Right lobe of liver (tissue), 4 donors: Measurements from ENCODE around the gene SSUH2.

Experiments used
- CTCF ChIP-seq, 4 donors: fragments of 200-600 bp in 3 of 4; fragments of 450-650 bp in 1 of 4; IDR thresholded peaks; one replicate each; pipeline versions ENCODE4 v1.5.1 to v1.8.0; 2016 to 2022; ENCODE audit warnings: antibody characterized with exemption in 4 of 4, mild to moderate bottlenecking in 2 of 4
- POLR2A ChIP-seq: fragments of 450-650 bp; IDR thresholded peaks from one replicate; pipeline ENCODE4 v1.6.1; 2017; ENCODE audit warnings: antibody characterized with exemption, mild to moderate bottlenecking
- donor health status: DM: no; HTN: no; CAD: no.
- donor health status: DM: no; HTN: no; CAD: no.
- donor health status: DM: no; HTN: yes; CAD: no.

DNA sequence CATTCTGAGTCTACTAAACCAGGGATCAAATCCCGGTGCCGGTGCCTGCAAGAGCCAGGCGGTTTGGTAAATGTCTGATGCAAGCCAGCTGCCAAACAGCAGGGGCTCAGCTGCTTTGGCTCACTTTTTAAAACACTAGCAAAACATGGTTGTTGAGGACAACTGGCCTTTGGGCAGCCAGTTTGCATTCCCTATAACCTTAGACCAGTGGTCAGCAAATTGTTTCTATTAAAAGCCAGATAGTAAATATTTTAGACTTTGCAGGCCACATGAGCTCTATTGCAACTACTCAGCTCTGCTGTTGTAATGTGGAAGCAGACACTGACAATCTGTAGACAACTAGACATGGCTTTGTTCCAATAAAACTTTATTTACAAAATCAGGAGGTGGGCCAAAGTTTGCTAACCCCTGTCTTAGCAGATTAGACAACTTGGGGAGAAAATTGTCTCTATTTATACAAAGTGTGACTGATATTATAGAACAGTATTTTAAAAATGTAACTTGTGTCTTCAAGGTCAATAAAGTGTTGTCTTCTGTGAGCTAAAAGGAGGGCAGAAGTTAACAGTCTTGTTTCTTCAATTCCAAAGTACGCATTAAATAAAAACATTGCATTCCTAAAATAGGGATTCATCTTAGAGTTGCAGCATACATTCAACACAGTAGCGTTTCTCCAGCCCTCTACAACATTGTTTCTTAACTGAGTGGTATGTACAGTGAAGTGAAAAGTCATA is 67.6 kb downstream of the SSUH2 start:
- TF ChIP-seq CTCF (IDR thresholded peaks at IDR 0.05) (no peak), POLR2A (no peak)
